NCI-H2227 treated with DMSO at 0.1 percent for 48 hours (cell line): ENCODE results near the gene ABCE1.

Experiments
- DNase-seq: peaks from one replicate; lab custom pipeline; 2025; lab: John Stamatoyannopoulos, UW

The ABCE1 gene

DNA sequence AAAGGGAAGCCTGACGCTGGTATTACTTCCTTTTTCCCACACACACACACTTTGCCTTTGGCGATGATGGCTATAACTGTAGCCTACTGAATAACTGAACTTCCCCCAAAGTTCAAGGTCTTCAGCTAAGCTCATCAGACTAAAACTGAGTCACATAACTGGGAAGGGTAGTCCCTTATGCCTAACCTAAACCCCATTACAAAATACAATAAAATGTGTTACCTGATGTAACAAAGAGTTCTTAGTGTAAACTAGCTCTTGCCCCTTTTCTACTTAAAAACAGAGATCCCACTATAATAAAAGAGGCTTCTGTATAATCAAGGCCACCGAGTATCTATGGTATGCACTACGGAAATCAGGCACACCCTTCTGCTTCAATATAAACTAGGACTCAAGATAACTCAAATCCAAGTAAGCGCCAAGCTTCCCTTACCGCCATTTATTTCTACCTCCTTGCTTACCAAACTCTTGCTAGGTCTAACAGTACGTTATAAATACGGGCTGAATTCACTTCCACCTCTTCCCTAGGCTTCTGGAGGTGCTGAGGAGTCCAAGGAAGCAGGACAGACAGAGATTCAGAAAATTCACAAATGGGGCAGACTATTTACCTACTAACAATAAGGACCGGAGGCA, 79.9 kb downstream of the ABCE1 start:
- no peak for DNase-seq

- no peak for DNase-seq
These were observed 80.7 kb downstream of the ABCE1 start for GRCh38 chr4:145178740-145179280.
